ENCODE results near the gene GNG12.
"Not testable (repeated sequence)": the region's sequence is repeated elsewhere in the genome, so short reads cannot be mapped to it uniquely, and the experiment has no call there.

GNG12 gene

DNA sequence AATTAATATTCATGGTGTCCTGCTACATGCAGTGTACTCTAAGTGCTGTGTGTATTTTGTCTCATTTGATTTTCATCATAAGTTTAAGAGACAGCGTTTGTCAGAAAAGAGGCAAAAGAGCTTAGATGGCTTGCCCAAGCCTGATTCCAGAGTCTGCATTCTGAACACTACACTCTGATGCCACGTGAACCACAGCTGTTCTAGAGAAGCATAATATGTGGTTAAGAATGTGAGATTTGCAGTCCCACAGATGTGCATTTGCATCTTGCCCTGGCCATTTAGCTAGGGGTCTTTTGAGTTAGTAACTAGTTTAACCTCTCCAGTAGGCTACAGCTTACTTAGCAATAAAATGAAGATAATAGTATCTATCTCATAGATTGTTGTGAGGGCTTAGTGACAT lies 157.5 kb downstream of the GNG12 start:
- DNase-seq, result no peak

DNA sequence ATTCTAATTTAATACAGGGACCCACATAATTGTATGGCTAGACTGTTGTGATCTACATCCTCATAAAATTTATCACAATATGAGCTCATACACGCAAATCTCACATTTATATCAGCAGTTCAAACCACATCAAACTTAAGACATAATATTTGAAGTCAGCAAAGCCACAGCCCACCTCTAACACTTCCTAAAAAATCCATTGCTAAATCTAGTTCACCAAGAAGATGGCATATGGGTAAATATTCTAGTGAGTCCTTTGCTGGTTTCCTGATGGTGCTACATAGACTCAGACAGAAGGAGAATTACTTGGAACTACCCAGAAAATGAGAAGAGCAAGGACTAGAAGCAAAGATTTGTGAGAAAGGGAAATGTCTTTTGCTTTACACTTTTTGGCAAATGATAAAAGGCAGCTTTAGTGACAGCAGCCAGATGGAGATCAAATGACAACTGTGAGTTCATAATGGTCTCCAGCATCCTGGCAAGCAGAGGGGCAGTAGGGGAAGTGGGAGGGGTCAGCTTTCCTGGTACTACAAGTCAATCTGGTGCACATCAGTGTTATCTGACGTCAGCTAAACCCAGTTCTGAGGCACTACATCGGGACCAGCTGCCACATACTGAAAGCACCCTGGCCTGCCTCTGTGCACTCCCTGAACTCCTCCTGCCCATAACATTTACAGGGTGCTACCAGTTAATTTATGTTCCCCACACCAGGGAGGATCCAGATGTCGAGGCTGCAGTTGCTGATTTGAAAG lies 158.8 kb downstream of the GNG12 start:
- no peak for DNase-seq

DNA sequence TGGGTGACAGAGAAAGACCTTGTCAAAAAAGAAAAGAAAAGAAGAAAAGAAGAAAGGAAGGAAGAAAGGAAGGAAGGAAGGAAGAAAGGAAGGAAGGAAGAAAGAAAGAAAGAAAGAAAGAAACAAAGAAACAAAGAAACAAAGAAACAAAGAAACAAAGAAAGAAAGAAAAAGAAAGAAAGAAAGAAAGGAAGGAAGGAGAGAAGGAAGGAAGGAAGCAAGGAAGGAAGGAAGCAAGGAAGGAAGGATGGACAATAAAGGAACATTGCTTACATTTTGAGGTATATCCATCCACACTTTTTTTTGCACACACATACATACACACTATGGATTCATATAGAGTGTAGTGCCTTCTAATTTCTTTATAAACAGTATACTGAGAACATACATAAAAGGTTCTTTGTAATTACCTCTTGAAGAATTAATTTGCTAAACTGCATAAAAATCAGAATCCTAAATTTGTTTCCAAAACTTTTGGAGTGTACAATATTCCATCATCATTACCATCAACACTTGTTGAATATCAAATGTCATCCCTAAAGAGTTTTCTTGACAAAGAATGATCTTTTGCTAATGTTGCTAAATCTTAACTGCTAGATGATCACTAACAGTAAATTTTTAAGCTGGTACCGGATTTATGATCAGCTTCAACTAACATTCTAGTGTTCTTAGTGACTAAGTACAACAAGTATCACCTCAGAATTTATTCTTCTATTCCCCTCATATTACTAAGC lies 159.6 kb downstream of the GNG12 start:
- no peak for DNase-seq

DNA sequence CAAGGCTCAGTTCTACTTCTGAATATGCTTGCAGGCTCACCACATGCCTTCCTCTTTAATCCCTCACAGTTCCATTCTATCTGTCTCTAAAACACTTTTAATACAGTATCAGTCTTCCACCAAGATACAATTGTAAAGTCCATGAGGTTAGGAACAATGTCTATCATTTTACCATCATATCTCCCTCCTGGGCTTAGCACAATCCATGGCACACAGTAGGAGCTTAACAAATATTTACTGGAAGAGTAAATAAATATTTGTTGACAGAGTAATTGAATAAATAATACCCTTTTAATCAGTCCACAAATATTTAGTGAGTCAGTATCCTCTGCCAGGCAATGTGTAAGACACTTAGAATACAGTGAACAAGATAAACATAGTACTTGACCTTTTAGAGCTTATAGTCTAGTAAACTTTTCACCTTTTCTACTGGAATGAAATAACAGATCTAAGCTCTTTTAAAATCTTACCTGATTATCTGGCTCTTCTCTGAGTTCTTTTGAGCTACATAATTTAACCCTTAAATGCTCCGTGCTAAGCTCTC lies 160.9 kb downstream of the GNG12 start:
- DNase-seq, result no peak

DNA sequence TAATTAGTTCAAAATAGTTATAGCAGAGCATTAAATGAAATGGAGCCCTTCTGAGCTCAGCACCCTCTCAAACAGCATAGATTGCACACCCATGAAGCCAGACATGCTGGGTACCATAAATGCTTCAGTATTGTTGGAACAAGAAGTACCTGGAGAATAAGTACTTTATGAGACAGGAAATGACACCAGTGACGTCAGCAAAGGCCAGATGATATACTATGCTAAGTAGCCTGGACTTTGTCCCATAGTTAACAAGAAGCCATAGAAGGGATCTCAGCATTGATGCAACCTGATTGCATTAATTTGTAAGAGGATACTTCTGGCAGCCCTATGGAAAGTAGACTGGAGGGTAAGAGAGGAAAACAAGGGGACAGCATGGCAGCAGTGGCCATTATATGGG lies 164.6 kb downstream of the GNG12 start:
- no peak for DNase-seq

DNA sequence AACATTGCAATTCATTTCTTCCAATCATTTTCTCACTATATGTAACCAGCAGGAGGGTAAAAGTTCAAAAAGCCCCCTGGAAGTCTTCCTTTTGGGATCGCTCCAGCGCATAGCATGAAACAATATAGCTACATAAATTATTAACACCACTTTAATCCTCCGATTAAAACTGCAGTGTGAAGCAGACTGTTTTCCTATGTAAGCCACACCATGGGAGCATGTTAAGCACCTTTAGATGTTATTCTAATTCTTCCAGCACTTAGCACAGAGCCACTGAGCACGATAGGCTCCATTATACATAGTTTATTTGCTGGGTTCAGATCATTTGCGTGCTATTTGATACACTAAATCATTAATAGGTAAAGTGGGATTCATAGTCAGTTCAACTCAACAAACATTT lies 166.6 kb downstream of the GNG12 start:
- DNase-seq, result no peak

DNA sequence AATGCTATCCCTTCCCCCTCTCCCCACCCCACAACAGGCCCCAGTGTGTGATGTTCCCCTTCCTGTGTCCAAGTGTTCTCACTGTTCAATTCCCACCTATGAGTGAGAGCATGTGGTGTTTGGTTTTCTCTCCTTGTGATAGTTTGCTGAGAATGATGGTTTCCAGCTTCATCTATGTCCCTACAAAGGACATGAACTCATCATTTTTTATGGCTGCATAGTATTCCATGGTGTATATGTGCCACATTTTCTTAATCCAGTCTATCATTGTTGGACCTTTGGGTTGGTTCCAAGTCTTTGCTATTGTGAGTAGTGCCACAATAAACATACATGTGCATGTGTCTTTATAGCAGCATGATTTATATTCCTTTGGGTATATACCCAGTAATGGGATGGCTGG lies 168.0 kb downstream of the GNG12 start:
- not testable (repeated sequence) for DNase-seq

DNA sequence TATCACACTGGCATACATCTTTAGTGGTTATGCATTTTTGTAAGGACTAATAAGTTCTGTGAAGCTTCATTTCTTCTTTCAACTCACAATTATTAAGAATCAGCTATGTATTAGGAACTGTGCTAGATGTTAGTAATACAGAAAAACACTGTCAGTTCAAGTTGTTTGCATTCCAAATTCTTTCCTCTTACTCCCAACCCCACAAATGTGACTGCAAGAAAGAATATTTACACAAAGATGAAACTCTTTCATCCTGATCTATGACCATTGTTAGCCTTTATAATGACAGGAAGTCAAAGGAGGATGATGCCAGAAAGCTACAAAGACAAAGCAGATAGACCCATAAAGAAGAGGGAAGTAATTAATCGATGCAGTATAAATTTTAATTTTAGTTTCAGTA lies 169.2 kb downstream of the GNG12 start:
- no peak for DNase-seq

DNA sequence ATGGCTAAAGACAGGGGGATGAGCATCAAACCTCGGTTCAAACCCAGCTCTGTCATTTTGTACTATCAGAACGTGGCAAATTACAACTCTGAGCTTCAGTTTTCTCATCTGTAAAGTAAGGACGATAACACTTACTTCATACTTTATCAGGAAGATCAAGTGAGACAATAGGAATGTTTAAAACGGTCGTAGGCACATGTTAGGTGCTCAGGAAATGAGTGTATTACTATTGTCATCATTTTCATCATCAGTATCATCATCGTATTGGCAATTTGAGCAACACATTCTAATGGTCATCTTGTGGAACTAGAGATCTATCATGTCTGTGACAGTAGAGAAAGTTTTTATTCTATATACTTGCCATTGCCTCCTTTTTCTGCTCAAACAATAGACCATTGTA lies 170.4 kb downstream of the GNG12 start:
- DNase-seq, result no peak

DNA sequence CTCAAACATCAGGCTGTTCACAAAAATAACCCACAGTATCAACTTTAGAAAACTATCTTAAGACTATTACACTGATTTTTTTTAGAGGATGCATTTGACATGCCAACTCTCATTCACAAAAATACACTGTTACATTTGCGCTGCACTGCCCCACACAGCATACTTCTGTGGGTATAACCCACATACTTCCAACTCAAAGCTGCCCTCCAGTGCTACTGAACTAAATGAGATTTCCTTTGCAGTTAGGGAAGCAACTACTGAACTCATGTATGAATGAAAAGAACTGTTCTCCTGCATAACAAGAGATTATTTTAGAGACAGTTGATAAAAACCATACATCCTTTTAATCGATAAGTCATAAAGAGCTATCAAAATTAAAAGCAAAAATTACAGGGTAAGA lies 174.0 kb downstream of the GNG12 start:
- no peak for DNase-seq

DNA sequence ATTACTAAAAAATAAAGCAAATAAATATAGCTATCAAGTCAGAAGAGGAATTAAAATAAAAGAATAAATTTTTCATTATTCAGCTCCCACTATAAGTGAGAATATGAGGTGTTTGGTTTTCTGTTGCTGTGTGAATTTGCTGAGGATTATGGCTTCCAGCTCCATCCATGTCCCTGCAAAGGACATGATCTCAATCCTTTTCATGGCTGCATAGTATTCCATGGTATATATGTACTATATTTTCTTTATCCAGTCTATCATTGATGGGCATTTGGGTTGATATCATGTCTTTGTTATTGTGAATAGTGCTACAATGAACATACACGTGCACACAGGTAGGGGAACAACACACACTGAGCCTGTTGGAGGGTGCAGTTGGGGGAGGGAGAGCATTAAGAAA lies 176.1 kb downstream of the GNG12 start:
- not testable (repeated sequence) for DNase-seq

DNA sequence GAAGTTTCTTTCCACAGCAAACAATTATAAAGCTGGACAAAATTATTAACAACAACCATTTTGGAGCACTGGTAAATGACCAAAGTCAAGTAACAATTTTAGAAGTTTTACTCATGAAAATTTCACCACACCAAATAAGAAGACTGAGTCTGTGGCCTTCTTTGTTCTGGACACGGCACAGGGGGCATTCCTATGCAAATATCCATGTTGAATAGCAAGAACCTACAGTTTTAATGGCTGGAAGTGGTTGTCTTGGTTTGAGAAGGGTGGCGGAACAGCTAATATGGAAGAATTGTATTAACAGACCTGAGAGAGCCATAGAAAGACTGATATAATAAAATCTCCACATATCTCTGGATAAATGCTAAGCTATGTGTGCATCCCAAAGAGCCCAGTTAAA lies 177.7 kb downstream of the GNG12 start:
- no peak for DNase-seq

DNA sequence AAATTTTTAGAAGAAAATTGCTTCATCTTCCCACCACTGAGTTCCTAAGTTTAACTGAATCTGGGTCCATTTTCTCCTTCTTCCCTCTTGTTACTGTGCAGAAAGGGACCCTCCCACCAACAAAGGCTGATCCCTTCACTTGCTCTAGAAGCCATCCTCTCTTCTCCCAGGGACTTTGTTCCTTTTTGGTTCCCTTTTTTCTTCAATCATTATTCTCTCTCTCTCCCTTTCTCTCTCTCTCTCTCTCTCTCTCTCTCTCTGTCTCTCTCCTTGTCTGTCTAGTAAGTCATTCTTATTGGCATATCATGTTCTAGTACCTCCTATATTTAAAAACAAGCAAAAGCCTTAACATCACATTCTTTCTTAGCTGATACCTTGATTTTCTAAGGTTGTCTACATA lies 180.0 kb downstream of the GNG12 start:
- no peak for DNase-seq

DNA sequence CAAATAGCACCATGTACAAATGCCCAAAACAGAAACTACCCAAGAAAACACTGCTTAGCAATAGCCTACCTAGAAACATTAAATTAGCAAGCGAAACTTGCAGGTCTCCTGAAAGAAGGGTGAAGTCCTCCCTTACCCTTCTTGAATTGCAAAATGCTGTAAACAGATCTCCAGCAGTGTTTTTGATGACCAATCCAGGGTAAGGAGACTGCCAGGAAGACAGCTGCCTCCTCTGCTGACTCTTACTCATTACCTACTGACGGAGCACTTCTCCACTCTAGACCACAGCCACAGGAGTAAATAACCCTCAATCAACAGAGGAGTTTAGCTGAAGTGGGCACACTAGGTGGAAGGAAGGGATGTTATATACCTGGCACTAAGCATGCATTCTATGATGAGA lies 180.5 kb downstream of the GNG12 start:
- DNase-seq, result no peak
